NCI-H774 (cell line): ENCODE measurements around the gene FYB1.

Source experiments
- DNase-seq: peaks from one replicate; lab custom pipeline; 2025; lab: John Stamatoyannopoulos, UW

Gene FYB1

DNA sequence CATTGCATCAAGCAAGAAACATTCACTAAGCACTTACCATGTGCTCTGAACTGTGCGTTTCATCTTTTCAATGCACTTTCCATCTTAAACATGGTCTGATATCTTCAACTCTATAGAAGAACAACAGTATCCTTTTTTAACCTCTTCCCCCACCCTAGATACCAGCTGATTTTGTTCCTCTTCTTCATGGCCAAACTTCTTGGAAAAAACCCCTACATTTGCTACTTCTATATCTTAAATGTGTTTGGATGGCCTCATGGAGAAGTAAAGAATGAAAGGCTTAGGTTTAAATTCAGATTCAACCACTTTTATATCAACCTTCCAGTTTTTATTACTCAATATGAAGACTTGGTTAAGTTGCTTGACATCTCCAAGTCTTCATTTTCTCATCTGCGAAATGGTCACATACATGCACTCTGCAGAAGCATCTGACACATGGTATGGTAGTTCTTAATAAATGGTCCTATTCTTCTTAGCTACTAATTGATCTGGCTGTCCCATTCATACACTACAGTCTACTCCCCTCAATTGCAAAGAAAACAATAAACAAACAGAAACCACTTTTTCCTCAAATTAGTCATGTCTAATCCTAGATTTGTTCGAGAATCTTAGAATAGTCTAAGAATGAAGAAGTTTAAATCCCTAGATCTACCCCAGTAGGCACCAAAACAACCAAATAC is 59.4 kb downstream of the FYB1 start:
- no peak for DNase-seq

GRCh38 chr5:39158786-39159185 is 60.6 kb downstream of the FYB1 start:
- DNase-seq, result no peak

DNA sequence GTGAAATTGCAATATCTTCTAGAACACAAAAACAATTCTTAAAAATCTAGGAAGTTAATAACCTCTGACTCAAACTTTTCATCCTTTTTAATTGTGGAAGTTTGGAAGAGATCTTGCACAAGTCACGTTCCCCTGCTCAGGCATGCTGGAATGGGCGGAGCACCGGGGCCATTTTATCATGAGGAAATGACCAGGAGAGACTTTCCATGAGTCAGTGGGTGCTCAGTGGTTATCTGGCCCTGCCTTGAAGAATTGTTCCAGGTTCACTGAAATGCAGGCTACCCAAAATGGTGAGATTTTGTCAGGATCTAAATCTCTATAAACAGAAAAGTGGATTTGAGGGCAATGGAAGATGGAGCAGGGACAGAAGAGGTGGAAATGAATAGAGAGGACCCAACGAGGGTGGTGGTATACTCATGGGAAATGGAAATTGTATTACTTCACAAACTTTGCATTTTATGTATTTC is 61.2 kb downstream of the FYB1 start:
- DNase-seq, result no peak

DNA sequence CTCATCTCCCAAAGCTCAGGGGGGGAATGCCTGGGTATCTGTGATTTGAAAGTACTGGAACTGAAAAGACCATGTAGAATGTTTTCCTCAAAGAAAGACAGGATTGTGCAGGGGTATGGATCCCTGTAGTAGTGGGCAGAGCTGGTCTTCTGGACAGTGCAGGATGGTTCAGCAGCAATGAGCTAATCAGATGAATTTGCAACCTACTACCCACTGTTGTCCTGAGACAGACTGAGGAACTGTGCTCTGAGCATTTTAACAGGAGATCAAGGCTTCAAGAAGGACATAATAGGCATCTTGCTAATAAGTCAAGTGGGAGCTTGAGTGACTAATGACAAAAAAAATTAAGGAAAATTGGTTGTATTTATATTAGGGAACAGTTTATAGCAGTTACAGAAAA is 61.7 kb downstream of the FYB1 start:
- DNase-seq, result no peak

- DNase-seq, result no peak
Measured at GRCh38 chr5:39156082-39156481, 63.3 kb downstream of the FYB1 start.

GRCh38 chr5:39151745-39152144 is 67.6 kb downstream of the FYB1 start:
- no peak for DNase-seq

DNA sequence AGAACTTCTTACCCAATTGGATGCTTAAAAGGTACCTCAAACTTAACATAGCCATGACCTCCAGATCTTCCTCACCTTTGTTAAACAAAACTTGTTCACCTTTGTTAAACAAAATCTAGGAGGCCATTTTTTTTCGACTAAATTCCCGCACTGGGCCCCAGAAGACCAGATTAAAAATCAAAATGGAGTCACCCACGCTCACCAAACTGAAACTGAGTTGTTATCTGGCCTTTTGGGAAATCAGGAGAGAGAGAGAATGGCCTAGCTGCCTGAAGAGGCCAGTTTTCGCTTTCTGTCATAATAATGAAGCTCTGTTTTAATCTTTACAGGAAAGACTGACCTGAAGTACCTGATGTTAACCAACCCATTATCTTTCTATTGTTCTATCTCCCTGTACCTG is 69.4 kb downstream of the FYB1 start:
- no peak for DNase-seq

DNA sequence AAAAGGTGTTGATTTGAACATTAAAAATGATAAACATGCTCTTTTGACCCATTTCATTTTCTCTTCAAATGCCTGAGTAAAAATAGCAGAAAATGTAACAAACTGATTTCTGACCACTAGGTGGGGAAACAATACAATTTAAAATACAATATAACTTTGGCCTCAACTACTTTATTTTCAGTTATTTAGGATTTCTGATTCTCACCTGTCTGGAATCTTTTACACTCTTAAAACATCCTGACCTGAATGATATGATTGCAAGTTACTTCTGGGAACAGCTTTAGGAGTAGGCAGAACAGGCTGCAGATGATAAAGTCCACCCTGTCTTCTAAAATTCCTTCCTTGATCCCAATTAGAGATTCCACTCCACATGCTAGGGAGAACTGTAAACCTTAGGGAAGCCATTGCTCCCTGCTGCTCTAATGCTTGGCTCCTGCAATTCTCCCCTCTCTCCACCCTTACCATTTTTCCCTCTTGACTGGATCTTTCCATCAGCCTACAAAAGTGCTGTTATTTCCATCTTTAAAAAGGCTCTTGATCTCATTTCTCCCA is 70.3 kb downstream of the FYB1 start:
- no peak for DNase-seq

DNA sequence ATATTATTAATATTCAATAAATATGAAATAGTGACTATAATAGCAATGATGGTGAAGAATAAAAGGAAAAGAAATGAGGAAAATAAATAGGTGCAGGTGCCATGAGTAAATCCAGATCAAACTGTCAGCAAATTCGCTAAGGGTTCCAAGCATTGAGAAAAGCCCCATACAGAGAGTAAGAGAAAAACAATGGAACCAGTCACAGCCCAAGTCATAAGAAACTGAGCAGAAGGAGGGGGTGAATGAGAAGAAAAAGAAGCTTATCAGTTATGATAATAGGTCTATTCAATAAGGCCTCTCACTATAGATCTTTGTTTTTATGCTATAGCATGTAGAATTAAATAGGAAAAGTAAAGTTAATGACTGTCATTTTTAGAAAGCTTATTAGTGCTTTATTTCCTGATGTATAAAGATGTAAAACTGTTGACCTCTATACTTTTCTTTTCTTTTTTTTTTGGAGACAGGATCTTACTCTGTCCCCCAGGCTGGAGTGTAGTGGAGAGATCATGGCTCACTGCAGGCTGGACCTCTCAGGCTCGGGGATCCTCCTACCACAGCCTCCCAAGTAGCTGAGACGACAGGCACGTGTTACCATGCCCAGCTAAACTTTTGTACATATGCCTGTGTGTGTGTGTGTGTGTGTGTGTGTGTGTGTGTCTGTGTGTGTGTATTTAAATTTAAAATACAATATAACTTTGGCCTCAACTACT is 72.4 kb downstream of the FYB1 start:
- DNase-seq, result no peak

DNA sequence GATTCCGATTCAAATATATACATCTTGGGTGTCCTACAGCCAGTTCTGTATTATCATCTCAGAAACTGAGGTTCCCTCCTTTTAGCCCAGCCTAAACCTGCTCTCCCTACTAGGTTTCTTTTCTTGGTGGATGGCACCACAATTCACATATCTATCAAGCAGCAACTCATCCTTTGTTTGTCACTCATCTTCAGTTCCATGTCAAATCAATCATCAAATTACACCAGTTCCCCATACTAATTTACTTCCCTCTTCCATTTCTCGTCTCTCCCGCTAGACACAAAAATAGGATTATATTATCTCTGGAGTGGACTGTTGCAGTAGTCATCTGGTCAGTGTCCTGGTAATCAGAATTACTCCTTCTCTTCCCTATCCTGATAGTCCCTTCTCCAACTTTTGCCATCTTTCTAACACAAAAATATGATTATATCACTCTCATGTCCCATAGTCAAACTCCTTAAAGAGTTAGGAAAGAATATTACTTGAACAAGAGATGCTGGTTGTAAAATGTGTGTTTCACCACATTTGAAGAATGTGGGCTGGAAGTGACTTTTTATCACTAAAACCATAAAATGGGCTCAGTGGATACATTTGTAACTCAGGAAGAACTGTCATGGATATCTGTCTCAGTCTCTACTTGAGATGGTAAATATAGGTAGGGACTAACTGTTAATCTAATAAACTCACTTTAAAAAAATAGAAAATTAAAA is 76.1 kb downstream of the FYB1 start:
- no peak for DNase-seq

DNA sequence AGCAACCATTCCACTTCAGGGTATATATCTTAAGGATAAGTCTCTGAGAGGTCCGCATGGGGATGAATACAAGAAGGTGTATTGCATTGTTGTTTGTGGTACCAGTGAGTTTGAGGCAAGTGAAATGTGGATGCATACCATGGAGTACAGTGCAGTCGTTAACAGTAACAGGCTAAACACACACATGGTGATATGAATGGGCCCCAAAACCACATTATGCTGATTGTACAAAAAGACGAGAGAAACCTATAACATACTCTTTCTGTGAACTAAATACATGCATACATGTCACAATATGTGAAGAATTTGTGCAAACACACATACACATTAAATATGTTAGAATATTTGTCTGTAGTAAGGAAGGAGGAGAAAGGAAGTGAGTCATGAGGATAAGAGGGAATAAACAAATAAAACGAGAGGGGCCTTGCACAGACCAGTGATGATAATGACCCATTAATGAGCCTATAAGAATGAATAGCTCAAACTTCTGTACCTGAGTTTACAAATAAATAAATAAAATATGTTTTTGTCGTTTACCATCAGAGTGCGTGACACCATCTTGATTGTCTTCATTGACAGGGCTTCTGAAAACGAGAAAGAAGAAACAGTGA is 78.7 kb downstream of the FYB1 start:
- DNase-seq, result no peak

- DNase-seq, result no peak
Measured at GRCh38 chr5:39138892-39139291, 80.5 kb downstream of the FYB1 start.

DNA sequence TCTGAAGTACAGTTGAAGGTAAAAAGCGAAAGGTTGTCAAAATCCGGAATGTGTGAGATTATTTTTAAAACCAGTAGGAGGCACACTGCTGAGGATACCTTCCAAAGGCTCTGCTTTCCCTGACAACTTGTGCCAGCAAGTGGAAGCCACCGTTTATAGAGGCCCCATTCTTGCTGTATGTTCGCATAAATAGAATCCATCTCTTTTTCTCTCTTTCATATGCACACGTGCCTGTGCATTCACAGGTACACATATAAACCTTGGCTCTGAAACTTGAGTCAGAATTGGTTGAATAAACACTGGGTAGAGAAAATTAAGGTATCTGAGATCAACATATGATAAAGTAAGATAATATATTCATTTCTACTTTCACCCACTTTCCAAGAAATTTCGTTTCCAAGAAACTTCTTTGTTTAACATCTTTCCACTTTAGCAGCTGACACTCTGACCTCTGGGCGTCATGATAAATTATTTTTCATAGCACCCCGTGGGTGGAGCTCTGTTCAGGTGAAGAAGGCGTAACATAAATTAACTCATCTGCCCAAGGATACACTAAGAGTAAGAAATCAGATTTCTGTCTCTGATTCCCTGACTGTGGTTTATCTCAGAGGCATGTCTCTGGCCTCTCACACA is 81.4 kb downstream of the FYB1 start:
- no peak for DNase-seq

GRCh38 chr5:39137391-39137790 is 82.0 kb downstream of the FYB1 start:
- DNase-seq, result no peak

GRCh38 chr5:39132792-39133191 is 86.6 kb downstream of the FYB1 start:
- no peak for DNase-seq

DNA sequence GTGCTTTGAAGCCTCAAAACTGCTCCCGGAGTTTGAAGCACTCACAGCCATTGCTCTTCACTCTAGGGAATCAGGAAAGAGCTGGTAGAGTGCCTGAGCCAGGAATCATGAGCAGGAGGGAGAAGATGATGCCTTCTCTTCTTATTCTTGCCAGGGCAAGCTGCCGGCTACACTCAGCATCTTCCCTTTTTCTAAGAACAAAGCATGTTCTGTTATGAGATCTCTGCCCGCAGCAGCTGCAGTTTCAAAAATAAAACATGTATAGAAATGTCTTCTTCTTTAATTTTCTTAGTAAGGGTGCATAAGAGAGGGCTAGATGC is 87.3 kb downstream of the FYB1 start:
- no peak for DNase-seq

GRCh38 chr5:39131210-39132127 is 87.9 kb downstream of the FYB1 start:
- no peak for DNase-seq

- DNase-seq, result no peak
Measured at GRCh38 chr5:39130716-39131115, 88.6 kb downstream of the FYB1 start.

DNA sequence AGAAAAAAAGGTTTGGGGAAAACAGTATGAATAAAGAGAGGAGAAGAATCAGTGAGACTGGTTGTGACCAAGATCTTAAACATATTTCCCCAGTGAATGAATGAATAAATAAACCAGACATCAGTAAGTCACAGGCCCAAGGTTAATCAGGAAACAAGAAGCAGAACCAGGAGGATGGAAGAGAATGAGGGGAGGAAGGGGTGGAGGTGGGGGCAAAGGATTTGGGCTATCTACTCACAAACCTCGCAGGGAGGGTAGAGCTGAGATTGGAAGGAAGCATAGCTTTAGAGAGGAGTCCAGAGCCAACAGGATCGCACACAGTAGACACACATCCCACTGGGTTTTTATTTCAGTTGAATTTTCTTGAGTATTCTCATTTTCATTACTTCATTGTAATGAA is 97.4 kb downstream of the FYB1 start:
- no peak for DNase-seq

DNA sequence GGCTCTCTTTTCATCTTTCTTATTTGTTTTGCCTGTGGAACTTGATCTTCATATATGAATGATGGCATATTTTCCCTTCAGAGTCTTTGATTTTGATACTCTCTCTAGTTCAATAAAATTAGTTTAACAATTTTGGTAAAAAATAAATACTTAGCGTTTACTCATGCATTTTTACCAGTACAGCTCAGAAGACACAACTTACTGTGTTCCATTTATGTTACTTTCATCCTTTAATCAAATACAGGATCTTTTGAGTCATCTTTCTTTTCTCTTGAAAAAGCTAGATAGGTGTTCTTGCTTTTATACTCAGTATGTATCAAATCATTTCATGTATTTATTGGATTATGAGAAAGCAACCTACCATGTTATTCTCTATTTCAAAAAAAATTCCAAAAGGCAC is 98.0 kb downstream of the FYB1 start:
- DNase-seq, result no peak

GRCh38 chr5:39120052-39120420 is 99.3 kb downstream of the FYB1 start:
- DNase-seq, result no peak
